GM21576 (cell line): ENCODE measurements around the gene ZNF438.

Experiments
- ATAC-seq: cut with Tn5 transposase; IDR thresholded peaks from one replicate; pipeline ENCODE4 v1.9.1; 2021; ENCODE audit warnings: mild to moderate bottlenecking, moderate library complexity; ENCODE audit not compliant: unreplicated experiment

Gene ZNF438

GRCh38 chr10:30894221-30894620 lies 137.4 kb downstream of the ZNF438 start:
- ATAC-seq, result no peak

GRCh38 chr10:30893208-30893607 lies 138.5 kb downstream of the ZNF438 start:
- ATAC-seq, result no peak

DNA sequence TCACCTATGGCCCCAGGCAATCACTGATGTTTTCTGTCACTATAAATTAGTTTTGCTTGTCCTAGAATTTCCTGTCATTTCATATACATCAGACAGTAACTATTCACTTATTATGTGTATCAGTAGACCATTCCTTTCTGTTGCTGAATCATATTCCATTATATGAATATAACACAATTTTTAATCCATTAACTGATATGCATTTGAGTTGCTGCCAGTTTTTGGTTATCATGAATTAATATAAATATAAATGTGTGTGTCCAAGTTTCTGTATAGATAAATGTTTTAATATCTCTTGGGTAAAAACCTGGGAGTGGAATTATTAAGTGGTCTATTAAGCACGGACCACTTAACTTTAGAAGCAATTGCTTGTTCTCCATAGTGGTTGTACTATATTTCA lies 143.8 kb downstream of the ZNF438 start:
- no peak for ATAC-seq

DNA sequence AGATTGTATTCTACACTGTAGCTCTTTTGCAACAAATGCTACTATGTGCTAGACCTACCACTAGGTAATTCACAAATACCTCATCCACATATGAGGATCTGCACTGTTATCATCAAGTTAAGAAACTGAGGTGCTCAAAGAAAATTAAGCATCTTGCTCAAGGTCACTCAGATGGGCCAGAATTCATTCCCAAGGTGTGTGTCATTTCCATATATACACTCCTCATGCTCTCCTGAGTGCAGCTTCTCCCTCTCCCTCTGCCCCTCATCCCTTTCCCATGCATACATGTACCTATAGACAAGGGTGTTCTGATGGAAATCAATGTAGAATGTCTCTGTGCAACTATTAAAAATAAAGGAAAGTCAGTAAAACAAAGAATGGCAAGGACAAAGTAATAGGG lies 146.2 kb downstream of the ZNF438 start:
- ATAC-seq, result no peak

- no peak for ATAC-seq
Observed at GRCh38 chr10:30883751-30884150, 147.9 kb downstream of the ZNF438 start.

DNA sequence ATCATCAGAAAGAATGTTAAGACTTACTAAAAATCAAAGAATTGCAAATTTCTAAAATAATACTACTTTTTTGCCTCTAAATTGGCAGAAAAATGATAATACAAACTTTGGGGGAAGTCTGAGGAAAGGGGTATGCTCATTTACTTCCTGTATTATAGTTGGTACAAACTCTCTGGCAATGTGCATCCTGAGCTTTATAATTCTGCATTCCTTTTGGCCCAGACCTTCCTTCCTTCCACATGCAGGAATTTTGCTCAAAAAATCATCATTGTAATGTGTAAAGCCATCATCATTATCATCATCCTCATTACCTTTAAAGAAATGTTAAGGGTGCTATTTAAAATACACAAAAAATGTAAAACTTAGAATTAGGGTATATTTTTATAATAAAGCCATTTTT lies 148.5 kb downstream of the ZNF438 start:
- no peak for ATAC-seq

- no peak for ATAC-seq
Observed at GRCh38 chr10:30882281-30882680, 149.4 kb downstream of the ZNF438 start.

GRCh38 chr10:30878920-30879319 lies 152.7 kb downstream of the ZNF438 start:
- no peak for ATAC-seq

- ATAC-seq, result no peak
Observed at GRCh38 chr10:30877111-30877510, 154.6 kb downstream of the ZNF438 start.

DNA sequence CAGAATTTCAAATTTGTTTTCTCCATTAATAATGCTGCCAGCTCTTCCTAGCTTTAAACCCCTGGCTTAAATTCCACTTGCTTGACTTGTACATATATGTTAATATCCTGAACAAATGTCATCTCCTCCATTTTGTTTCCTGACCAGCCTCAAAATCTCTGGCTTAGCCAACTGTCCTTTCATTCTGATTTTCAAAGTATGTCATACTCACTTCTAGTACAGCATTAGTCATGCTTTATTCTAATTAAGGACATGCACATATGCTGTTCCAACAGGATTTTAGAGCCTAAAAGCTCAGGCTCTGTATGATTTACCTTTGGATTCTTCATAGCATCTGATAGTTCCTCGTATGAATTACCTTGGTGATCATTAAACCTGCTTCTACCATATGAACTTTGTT lies 158.3 kb downstream of the ZNF438 start:
- no peak for ATAC-seq

DNA sequence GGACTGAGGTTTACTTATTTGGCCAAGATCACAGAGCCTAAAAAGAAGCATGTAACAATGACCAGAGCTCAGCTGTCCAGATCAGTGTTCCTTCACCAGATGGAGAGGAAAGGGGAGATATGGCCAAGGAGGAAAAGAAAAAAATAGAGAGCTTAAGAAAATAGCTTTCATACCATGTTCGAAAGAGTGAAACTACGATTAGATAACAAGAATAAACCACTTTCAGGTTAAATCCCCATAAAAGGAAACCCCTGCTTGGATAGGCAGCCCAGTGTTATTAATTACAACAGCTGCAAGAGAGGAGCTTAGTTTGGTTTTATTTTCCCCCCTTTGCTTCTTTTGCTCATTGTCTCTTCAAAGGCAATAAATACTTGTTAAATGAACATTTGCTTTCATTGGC lies 160.8 kb downstream of the ZNF438 start:
- no peak for ATAC-seq

DNA sequence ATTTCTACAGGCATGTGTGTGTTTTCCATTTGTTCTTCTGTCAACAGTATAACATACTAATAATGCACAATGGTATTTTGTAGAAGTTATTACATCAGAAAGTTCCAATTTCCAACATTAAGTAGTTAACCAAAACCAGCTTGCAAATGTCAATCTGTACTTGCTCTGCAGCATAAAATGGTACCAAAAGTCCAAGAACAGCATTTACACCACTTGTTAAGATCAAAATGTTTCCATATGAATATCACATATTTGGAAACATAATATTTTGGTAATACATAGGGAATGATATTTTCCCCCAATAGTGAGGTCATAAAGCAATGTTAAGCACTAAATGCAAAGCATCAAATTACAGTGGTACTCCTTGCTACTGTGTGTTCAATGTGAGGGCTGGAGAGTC lies 162.1 kb downstream of the ZNF438 start:
- ATAC-seq, result no peak

DNA sequence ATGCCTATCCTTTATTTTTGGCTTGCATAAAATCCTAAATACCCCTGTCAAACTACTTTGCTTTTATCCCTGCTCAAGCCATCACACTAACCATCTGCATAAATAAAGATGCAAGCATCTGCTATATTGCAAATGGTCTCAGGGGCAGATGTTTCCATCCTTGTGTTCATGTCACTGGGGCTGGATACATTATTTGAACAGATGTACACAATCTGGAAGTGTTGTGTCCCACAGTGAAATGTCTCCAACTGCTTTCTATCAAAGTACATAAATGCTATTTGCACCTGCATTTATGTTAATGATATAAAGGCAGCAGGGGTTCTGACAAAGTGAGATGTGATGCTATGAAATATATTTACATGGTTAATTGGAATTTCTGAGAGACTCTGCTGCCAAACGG lies 163.1 kb downstream of the ZNF438 start:
- ATAC-seq, result no peak

- ATAC-seq, result no peak
Observed at GRCh38 chr10:30866896-30867295, 164.8 kb downstream of the ZNF438 start.

DNA sequence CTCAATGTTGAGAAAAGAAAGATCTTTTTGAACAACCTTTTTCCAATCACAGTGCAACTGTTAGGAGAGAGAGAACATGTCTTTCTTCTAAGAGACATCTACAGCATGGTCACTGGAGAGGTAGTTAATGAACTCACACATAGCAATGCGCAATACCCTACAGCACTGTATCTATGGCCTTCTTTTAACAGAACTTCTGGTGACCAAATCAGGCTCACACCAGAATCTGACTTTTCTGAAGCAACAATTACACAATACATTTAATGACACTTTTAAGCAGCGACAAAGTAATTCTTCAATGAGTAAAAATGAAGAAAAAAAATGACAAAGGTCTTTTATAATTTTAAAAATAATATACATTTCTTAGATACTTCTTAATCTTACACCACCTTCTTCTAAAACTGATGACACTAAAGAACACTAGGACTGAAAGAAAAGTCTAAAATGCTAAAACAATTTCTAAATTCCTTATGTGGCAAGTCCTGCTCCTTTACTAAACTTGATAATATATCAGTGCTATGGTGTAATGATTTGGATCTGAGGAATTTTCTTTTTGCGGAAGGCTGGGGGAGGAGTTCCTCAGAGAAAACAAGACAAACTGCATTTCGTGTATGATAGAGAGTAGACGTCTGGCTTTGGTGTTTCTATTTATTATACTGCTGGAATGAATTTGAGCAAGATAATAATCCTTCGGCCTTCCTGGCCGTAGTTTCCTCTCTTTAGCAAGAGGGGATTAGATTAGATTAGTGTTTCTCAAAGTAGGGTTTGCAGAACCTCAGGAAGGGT lies 166.3 kb downstream of the ZNF438 start:
- ATAC-seq, result no peak

DNA sequence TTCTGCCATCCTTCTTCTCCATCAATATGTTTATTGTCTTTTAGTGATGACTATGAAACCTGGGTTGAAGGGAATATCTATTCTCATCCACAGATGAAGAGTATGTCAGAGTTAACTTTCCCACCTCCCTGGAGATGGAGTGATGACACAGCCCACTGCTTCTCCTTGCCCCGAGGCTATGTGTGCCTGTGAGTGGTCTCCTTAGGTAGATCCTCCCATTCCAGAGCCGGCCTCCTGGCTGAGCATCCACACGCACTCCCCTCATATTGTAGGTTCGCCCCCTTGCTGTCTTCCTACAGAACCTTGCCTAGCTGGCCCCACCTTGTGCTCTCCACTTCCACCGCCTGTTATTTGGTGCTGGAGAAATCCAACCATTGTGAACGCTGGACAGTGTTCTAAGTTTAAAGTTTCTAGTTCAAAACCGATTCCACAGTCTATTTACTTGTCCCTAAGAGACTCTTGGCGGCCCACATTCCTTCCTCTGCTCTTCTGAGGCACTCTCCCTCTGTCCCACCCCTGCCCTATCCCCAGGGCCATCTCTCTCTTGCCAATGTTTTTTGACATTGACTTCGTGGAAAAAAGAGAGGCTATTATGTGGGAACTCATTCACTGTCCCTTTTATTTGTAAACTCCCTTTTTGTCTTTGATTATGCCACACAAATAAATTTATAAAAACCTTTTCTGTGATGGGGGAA lies 168.0 kb downstream of the ZNF438 start:
- no peak for ATAC-seq

DNA sequence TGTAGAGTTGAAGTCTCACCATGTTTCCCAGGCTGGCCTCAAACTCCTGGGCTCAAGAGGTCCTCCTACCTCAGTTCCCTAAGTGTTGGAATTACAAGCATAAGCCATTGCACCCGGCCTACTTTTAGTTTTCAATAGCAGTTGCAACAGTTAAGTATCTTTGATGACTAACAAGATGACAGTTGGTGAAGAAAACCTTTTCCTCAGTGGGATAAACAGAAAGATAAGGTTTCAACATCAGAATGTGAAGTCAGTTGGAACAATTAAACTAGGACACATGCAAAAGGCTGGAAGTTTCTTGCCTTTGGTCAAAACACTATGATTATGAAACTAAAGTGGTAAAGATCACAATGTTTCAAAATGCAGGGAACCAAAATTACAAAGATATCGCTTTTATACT lies 169.2 kb downstream of the ZNF438 start:
- ATAC-seq, result no peak

DNA sequence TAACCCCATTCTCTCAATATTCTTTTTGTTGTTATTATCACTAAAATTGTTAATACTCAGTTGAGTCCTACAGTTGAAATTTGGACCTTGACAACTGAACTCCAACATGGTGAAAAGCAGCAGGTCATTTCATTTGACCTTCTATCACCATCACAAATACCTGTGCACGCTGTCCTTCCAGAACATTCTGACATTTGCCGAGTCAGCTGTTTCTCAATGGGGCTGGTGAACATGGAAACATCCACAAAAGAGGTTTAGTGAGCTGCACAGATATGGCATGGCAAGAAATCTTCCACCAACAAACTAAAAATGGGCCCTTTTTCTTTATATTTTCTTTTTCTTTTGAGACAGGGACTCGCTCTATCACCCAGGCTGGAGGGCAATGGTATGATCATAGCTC lies 169.7 kb downstream of the ZNF438 start:
- no peak for ATAC-seq

- ATAC-seq, result no peak
Observed at GRCh38 chr10:30861221-30861620, 170.4 kb downstream of the ZNF438 start.

GRCh38 chr10:30858499-30858898 lies 173.2 kb downstream of the ZNF438 start:
- no peak for ATAC-seq

DNA sequence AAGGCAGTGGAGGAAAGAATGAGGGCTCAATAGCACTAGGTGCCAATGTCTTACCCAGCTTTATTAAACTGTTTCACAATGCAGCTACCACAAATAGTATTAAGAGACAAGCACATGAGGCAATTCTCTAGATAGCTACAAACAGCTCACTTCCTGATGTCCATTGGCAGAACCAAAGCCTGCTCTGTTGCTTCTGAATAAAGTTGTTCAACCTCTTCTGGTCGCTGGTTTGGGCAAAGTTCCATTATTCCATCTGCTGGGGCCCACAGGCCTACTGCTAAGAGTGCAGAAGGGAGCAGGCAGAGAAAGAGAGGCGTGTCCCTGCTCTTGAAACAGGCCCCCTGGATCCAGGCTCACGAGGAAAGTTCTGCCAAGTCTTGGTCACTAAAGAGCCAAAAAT lies 173.9 kb downstream of the ZNF438 start:
- ATAC-seq, result no peak

DNA sequence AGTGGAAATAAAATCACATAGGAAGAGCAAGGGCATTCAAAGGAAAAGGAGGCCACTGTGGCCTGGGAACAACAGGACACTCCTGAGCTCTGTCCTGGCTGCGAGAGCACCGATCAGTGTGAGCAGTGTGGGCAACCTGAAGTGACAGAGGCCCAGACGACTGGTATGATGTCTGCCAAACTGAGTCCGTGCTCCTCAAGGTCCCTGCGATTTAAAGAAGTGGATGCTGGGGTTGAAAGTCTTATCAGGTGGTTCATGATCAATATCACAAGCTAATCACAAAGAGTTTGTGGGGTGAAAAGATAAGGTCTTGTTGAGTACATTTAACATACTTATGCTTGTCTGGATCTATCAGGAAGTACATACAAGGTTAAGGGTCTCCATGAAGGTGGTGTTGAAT lies 176.5 kb downstream of the ZNF438 start:
- no peak for ATAC-seq

- ATAC-seq, result no peak
Observed at GRCh38 chr10:30854656-30855055, 177.0 kb downstream of the ZNF438 start.
